HG02642 (cell line): Measurements from ENCODE around the gene PDE12.
A peak's percentile ranks its signal among the peaks of the same experiment; 100 is the strongest.

Experiments used
- ATAC-seq: cut with Tn5 transposase; IDR thresholded peaks from one replicate; pipeline ENCODE4 v1.9.1; 2021; ENCODE audit warnings: mild to moderate bottlenecking; ENCODE audit not compliant: unreplicated experiment, poor library complexity

Gene PDE12

DNA sequence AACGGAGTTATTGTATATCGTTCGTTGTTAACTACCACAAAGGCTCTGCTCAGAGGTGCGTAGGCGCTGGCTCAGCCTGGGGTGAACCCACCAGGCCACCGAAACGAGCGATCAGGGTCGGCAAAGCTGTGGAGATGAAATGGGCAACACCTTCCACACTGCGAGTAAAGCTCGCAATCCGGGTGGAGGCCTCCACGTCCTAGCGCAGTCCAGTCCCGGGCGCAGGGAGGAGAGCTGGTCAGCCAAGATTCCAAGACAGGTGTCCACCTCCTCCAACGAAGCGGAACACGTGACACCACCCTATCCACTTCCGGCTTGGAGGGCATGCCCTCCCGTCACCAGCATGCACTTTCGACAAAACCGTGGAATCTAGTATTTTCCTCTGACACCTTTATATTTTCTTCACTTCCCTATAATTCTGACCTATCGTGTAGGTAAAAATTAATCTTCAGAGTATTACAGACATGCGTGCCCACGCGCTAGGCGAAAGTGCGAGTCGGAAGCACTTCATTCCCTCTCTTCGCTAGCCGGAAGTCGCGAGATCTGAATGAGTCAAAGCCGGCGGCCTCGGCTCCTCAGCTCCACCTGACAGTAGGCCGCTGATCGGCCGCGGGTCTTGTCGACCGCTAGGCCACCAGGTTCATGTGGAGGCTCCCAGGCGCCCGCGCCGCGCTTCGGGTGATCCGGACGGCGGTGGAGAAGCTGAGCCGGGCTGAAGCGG lies at the start of gene PDE12:
Gene PDE12, plus strand, starts transcription at position 537 of the 721 bp plus-strand sequence. Its CDS starts 106 bp downstream, at position 643.
- ATAC-seq, result peak; percentile 88

GRCh38 chr3:57512166-57512565 lies 43.9 kb upstream of the PDE12 start:
- ATAC-seq, result no peak

GRCh38 chr3:57518276-57518915 lies 37.7 kb upstream of the PDE12 start:
- no peak for ATAC-seq

- ATAC-seq, result no peak
Measured at GRCh38 chr3:57530071-57530608, 25.9 kb upstream of the PDE12 start.

GRCh38 chr3:57538465-57538864 lies 17.6 kb upstream of the PDE12 start:
- ATAC-seq, result no peak

DNA sequence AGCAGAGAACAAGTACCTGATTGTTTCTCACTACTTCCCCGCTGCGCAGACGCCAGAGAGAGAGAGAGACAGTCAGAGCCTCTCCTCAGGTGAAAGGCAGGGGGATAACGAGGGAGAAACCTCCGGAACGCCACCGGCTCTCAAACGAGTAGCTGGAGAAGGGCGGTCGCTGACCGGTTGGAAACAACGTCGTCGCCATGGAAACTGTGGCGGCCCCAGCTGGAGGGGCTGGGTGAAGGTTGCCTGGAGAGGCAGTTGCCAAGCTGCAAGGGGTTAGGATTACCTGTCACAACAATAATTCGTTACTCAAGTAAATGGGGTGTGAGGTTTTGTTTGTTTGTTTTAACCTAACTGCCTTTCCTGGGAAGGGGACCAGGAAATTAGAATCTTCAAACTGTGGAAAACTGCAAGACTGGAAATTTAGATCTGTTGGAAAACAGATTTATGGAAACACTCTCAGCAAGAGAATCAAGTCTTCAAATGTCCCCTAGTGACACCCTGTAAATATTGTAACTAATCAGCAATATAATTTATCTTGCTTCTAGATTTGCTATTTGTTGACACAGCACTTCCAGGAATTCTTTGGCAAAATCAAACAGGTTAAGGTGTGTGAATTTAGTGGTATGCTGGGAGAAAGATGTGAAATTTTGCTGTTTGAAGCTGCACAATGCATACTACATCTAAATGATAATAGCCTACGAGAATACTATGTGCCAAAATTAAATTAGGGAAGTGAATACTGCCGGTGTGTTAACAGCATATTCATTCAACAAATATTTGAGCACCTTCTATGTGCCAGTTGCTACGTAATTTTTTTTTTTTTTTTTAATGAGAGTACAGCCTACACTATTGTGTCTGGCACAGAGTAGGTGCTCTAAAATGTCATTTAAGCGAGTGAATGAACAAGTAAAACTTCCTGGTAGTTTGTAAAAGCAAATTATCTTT lies 11.6 kb upstream of the PDE12 start, which contains the start of gene DNAH12:
Gene DNAH12, minus strand, starts transcription at position 164 of the 945 bp plus-strand sequence. CDS start 1,474 bp downstream, outside the sequence.
- ATAC-seq, result no peak

DNA sequence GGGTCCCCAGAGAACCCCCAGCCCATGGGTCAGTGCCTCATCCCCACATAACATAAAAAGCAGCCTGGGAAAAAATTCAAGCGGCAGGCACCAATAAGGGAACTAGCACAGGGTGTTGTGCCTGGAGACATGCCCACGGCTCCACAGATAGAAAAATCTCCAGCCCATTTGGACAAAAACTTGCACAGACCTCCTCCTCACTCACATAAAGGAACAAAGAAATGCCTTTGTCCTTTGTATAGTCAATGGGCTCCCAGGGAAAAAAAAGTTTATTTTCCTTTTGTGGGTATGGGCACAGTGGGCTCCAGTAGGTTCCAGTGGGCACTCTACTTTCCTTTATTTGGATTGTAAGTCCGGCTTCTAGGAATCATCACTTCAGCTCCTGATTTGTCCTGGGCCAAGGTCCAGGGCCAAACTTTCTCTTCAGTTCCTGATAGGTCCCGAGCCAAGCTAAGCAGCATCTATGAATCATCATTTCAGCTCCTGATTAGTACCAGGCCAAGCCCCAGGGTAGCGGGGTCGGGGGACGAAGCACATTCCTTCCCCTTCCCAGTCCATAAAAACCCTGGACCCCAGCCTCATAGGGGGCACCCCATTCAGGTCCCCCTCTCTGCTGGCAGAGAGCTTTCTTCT lies 10.3 kb upstream of the PDE12 start:
- no peak for ATAC-seq

DNA sequence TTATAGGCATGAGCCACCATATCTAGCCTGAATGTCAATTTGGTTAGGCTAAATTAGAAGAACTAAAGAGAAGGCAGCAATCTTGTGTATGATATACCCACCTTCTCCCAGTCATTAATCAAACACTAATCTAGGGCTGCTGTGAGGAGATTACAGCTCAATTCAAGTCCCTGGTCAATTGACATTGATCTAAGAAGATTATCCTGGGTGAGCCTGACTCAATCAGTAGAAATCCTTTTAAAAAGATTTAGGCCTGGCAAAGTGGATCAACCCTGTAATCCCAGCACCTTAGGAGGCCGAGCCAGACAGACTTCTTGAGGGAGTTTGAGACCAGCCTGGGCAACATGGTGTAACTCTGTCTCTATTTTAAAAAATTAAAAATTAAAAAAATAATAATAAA lies 9.5 kb upstream of the PDE12 start:
- no peak for ATAC-seq

DNA sequence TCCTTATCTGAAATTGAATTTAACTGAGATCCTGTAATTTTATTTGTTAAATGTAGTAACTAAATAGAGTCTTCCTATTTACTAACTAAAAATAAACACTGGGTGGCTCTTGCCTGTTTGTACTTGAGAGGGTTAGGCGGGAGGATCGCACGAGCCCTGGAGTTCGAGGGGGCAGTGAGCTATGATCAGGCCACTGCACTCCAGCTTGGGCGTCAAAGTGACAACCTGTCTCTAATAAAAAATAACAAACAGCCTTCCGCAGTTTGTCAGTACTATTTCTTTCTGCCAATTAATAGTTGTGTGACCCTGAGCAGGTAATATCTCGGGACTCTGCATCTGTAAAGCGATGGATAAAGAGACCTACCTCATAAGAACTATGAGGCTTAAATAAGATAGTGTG lies 768 bp upstream of the PDE12 start:
- no peak for ATAC-seq

GRCh38 chr3:57556459-57557084 lies 498 bp downstream of the PDE12 start:
- ATAC-seq, result peak; percentile 34

DNA sequence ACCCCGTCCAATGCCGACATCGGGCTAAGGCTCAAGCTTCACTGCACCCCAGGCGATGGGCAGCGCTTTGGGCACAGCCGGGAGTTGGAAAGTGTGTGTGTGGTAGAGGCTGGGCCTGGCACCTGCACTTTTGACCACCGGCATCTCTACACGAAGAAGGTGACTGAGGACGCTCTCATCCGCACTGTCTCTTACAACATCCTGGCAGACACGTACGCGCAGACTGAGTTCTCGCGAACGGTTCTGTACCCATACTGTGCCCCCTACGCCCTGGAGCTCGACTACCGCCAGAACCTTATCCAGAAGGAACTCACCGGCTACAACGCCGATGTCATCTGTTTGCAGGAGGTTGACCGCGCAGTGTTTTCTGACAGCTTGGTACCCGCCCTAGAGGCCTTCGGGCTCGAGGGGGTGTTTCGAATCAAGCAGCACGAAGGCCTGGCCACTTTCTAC lies 1.0 kb downstream of the PDE12 start:
- peak; percentile 14 for ATAC-seq

- no peak for ATAC-seq
Measured at GRCh38 chr3:57559526-57559925, 3.5 kb downstream of the PDE12 start.

DNA sequence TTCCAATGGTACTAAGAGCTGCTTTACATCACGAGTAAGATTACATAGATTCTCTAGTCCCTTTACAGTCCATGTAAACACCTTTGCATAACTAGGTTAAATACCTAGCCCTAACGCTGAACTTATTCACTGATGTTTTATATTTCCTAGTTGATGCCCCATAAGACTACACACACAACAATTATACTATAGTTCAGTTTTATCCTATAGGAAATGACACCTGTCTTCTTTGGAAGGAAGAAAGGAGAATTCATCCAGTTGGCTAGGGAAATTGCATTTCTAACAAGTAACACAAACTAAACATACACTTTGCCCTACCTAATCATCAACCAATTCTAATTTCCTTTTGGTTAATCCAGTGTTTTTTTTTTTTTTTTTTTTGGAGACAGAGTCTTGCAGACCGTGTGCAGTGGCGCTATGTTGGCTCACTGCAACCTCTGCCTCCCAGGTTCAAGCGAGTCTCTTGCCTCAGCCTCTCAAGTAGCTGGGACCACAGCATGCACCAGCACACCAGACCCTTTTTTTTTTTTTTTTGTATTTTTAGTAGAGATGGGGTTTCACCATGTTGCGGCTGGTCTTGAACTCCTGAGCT lies 13.9 kb downstream of the PDE12 start:
- ATAC-seq, result no peak

DNA sequence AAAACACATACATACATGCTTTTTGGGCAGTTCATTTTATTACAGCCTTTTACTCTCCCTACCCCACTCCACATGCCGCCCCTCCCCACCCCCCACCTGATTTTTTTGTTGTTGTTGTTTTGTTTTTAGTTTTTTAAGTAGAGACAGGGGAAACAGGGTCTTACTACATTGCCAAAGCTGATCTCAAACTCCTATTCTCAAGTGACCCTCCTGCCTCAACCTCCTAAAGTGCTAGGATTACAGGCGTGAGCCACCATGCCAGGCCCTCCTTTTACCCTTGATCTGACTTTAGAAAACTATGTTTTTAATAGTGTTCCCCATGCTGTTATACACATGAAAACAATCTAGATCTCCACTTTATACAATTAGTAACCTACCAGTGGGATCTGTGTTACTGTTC lies 14.8 kb downstream of the PDE12 start:
- ATAC-seq, result no peak

DNA sequence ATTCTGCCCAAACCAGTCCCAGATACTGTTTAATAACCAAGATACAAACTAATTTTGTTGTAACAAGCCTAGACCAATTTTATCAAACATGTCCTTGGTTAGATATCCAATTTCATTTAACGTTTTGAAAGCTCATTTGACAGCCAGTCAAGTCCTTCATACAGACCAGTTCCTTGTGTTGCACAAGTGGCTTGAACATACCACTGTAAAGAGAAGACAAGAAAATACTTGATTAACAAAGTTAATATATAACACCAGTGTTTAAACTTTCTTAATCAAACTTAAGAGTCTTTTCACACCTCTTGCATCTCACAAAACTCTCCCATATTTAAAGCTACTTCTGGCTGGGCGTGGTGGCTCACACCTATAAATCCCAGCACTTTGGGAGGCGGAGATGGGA lies 16.0 kb downstream of the PDE12 start:
- no peak for ATAC-seq

DNA sequence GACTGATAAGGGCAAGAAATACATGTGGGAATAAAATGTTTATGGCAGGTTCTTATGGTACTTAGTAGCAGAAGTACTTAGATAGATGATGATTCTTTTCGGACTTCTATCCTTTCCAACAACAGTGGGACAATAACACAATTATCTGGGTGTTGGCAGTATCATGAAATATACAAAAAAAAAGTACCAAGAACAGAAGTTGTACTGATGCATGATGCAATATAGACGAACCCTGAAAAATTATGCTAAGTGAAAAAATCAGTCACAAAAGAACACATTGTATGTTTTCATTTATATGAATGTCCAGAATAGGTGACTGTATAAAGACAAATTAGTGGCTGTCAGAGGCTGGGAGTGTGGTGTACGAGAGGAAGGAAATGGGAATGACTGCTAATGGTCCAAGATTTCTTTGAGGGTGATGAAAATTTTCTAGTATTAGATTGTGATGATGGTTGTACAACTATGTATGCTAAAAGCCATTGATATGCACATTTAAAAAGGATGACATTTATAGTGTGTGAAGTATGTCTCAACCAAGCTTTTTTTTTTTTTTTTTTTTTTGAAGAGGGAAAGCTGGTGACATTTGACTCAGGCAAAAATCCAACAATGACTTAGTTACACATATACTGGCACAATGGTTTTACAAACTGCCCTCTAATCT lies 20.0 kb downstream of the PDE12 start:
- ATAC-seq, result no peak

GRCh38 chr3:57577801-57578200 lies 21.7 kb downstream of the PDE12 start:
- no peak for ATAC-seq

DNA sequence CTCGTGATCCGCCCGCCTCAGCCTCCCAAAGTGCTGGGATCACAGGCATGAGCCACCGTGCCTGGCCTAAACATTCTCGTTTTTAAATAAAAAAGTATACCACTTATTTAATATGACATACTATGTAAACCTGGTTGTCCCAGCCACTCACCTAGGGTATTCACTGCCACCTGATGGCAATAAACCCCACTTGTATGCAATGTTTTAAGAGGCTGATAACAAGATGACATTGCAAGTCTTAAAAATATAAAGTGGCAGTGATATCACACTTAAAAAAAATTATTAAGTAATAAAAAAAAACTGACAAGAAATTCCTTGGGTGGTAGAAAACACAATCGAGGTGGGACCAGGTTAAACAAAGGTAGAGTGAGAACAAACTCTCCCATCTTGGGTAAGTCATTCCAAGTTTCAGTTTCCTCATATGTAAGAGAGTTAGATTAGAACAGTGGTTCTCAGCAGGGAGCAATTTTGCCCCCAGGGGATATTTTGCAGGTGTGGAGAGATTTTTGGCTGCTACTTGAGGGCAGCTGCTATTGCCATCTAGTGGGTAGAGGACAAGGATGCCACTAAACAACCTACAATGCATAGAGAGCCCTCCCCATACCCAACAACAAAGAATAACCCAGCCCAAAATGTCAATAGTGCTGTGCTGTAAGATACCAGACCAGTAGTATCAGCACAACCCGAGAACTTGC lies 26.5 kb downstream of the PDE12 start:
- ATAC-seq, result no peak
